ENCODE measurements around the gene NCOR1.
A peak's percentile ranks its signal among the peaks of the same experiment; 100 is the strongest.

The NCOR1 gene

GRCh38 chr17:16001226-16001897, 214.0 kb downstream of the NCOR1 start:
- no peak overlapping the region for H4K91ac ChIP-seq (ENCODE audit: low read length)
- H3K9ac ChIP-seq (ENCODE audit: low read length) = no peak overlapping the region
- H3K14ac ChIP-seq (ENCODE audit: low read length in 2 of 2) = no peak overlapping the region
- H3K4me2 ChIP-seq (ENCODE audit: low read length, poor library complexity, severe bottlenecking) = peak overlapping the region; percentile 84
- H2BK12ac ChIP-seq (ENCODE audit: low read length in 2 of 2) = no peak overlapping the region
- H2AK5ac ChIP-seq (ENCODE audit: low read length, severe bottlenecking) = no peak overlapping the region
- peak overlapping the region in 1 of 2 experiments; percentile 84 for H3K4me3 ChIP-seq (ENCODE audit: insufficient read depth in 1 of 2, low read depth in 1 of 2, low read length in 2 of 2)
- no peaks in the 10 kb centered on the region for H3K4me1 ChIP-seq (ENCODE audit: control insufficient read depth, insufficient read depth, low read depth, low read length)
- no peak overlapping the region for H3K18ac ChIP-seq (ENCODE audit: low read depth in 1 of 2, low read length in 2 of 2)
- peaks cover 29% of the 10 kb centered on the region for H3K79me1 ChIP-seq (replicated peaks; ENCODE audit: low read length, poor library complexity, severe bottlenecking)
- peaks cover 8% of the 10 kb centered on the region for H3K9me3 ChIP-seq (ENCODE audit: control insufficient read depth, low read length)
- H3K27me3 ChIP-seq (ENCODE audit: control insufficient read depth in 1 of 2, insufficient read depth in 1 of 2, low read length in 2 of 2) = no peaks in the 10 kb centered on the region
- H3K36me3 ChIP-seq (ENCODE audit: control insufficient read depth in 1 of 2, insufficient read depth in 2 of 2, low read depth in 1 of 2, low read length in 2 of 2) = peaks cover 19 to 53% of the 10 kb centered on the region in 2 experiments
- H2AFZ ChIP-seq (ENCODE audit: low read depth, low read length) = no peak overlapping the region
- H2BK120ac ChIP-seq (ENCODE audit: low read depth, low read length) = no peak overlapping the region
- no peak overlapping the region for H3K23ac ChIP-seq (ENCODE audit: low read length in 2 of 2)
- H4K8ac ChIP-seq (ENCODE audit: low read length) = no peak overlapping the region
- DNase-seq = no peak
- no peak overlapping the region for H2BK15ac ChIP-seq (ENCODE audit: low read depth, poor library complexity, severe bottlenecking)
- no peak overlapping the region for H3K27ac ChIP-seq (ENCODE audit: low read length, poor library complexity, severe bottlenecking)
- H2BK5ac ChIP-seq (ENCODE audit: low read depth, low read length, poor library complexity, severe bottlenecking) = no peak overlapping the region
- H3K4ac ChIP-seq (ENCODE audit: low read depth in 1 of 2, low read length in 2 of 2) = no peak overlapping the region

GRCh38 chr17:15999974-16000827, 215.1 kb downstream of the NCOR1 start:
- peak overlapping the region; percentile 77 to 99 for H3K18ac ChIP-seq (ENCODE audit: low read depth in 1 of 2, low read length in 2 of 2)
- WGBS = 2% methylated on average over 58 of the region's 64 CpGs
- peak overlapping the region; percentile 61 for H4K91ac ChIP-seq (ENCODE audit: low read length)
- H2BK120ac ChIP-seq (ENCODE audit: low read depth, low read length) = peak overlapping the region; percentile 54
- H2BK5ac ChIP-seq (ENCODE audit: low read depth, low read length, poor library complexity, severe bottlenecking) = no peak overlapping the region
- H3K23ac ChIP-seq (ENCODE audit: low read length in 2 of 2) = peak overlapping the region in 1 of 2 experiments; percentile 15
- H3K4me1 ChIP-seq (ENCODE audit: control insufficient read depth, insufficient read depth, low read depth, low read length) = no peaks in the 10 kb centered on the region
- peak overlapping the region; percentile 99 for H3K9ac ChIP-seq (ENCODE audit: low read length)
- H3K27ac ChIP-seq (ENCODE audit: low read length, poor library complexity, severe bottlenecking) = peak overlapping the region; percentile 45
- peaks cover 26% of the 10 kb centered on the region for H3K79me1 ChIP-seq (replicated peaks; ENCODE audit: low read length, poor library complexity, severe bottlenecking)
- H3K36me3 ChIP-seq (ENCODE audit: control insufficient read depth in 1 of 2, insufficient read depth in 2 of 2, low read depth in 1 of 2, low read length in 2 of 2) = peaks cover 16 to 42% of the 10 kb centered on the region in 2 experiments
- peak overlapping the region; percentile 69 for H4K8ac ChIP-seq (ENCODE audit: low read length)
- H3K9me3 ChIP-seq (ENCODE audit: control insufficient read depth, low read length) = peaks cover 8% of the 10 kb centered on the region
- H3K14ac ChIP-seq (ENCODE audit: low read length in 2 of 2) = peak overlapping the region; percentile 74 to 85
- H2BK12ac ChIP-seq (ENCODE audit: low read length in 2 of 2) = peak overlapping the region in 1 of 2 experiments; percentile 80
- peak; percentile 55 for DNase-seq
- H3K4me3 ChIP-seq (ENCODE audit: insufficient read depth in 1 of 2, low read depth in 1 of 2, low read length in 2 of 2) = peak overlapping the region; percentile 84 to 95
- H3K4me2 ChIP-seq (ENCODE audit: low read length, poor library complexity, severe bottlenecking) = peak overlapping the region; percentile 84
- H2AK5ac ChIP-seq (ENCODE audit: low read length, severe bottlenecking) = no peak overlapping the region
- H3K4ac ChIP-seq (ENCODE audit: low read depth in 1 of 2, low read length in 2 of 2) = peak overlapping the region; percentile 13 to 40
- H2BK15ac ChIP-seq (ENCODE audit: low read depth, poor library complexity, severe bottlenecking) = no peak overlapping the region
- no peaks in the 10 kb centered on the region for H3K27me3 ChIP-seq (ENCODE audit: control insufficient read depth in 1 of 2, insufficient read depth in 1 of 2, low read length in 2 of 2)
- H2AFZ ChIP-seq (ENCODE audit: low read depth, low read length) = peak overlapping the region; percentile 70

- H2BK15ac ChIP-seq (ENCODE audit: low read depth, poor library complexity, severe bottlenecking) = peak within 1 kb of the TSS; percentile 83
- H4K91ac ChIP-seq (ENCODE audit: low read length) = peak within 1 kb of the TSS; percentile 100
- no peaks in the 10 kb centered on the region for H3K27me3 ChIP-seq (ENCODE audit: control insufficient read depth in 1 of 2, insufficient read depth in 1 of 2, low read length in 2 of 2)
- H3K23ac ChIP-seq (ENCODE audit: low read length in 2 of 2) = peak within 1 kb of the TSS in 1 of 2 experiments; percentile 15
- H3K18ac ChIP-seq (ENCODE audit: low read depth in 1 of 2, low read length in 2 of 2) = peak within 1 kb of the TSS; percentile 98 to 99
- peaks cover 8% of the 10 kb centered on the region for H3K9me3 ChIP-seq (ENCODE audit: control insufficient read depth, low read length)
- H3K4me2 ChIP-seq (ENCODE audit: low read length, poor library complexity, severe bottlenecking) = peak within 1 kb of the TSS; percentile 84
- H2AFZ ChIP-seq (ENCODE audit: low read depth, low read length) = peak within 1 kb of the TSS; percentile 97
- H3K27ac ChIP-seq (ENCODE audit: low read length, poor library complexity, severe bottlenecking) = peak within 1 kb of the TSS; percentile 96
- H3K14ac ChIP-seq (ENCODE audit: low read length in 2 of 2) = peak within 1 kb of the TSS; percentile 74 to 97
- H3K9ac ChIP-seq (ENCODE audit: low read length) = peak within 1 kb of the TSS; percentile 99
- peak within 1 kb of the TSS; percentile 94 for H2BK5ac ChIP-seq (ENCODE audit: low read depth, low read length, poor library complexity, severe bottlenecking)
- H3K36me3 ChIP-seq (ENCODE audit: control insufficient read depth in 1 of 2, insufficient read depth in 2 of 2, low read depth in 1 of 2, low read length in 2 of 2) = peaks cover 13 to 39% of the 10 kb centered on the region in 2 experiments
- peak within 1 kb of the TSS; percentile 84 to 95 for H3K4me3 ChIP-seq (ENCODE audit: insufficient read depth in 1 of 2, low read depth in 1 of 2, low read length in 2 of 2)
- 1% methylated on average over 64 of the region's 91 CpGs for WGBS
- H3K4ac ChIP-seq (ENCODE audit: low read depth in 1 of 2, low read length in 2 of 2) = peak within 1 kb of the TSS; percentile 13 to 96
- H2BK12ac ChIP-seq (ENCODE audit: low read length in 2 of 2) = peak within 1 kb of the TSS; percentile 80 to 89
- H2AK5ac ChIP-seq (ENCODE audit: low read length, severe bottlenecking) = no peak within 1 kb of the TSS
- peak within 1 kb of the TSS; percentile 89 for H2BK120ac ChIP-seq (ENCODE audit: low read depth, low read length)
- DNase-seq = peak; percentile 94
- H4K8ac ChIP-seq (ENCODE audit: low read length) = peak within 1 kb of the TSS; percentile 100
- no peaks in the 10 kb centered on the region for H3K4me1 ChIP-seq (ENCODE audit: control insufficient read depth, insufficient read depth, low read depth, low read length)
- H3K79me1 ChIP-seq (replicated peaks; ENCODE audit: low read length, poor library complexity, severe bottlenecking) = peaks cover 24% of the 10 kb centered on the region
Measured at GRCh38 chr17:15999141-15999973, 216.0 kb downstream of the NCOR1 start, which contains the start of the genes TTC19 and ZSWIM7. Gene TTC19 (plus strand): TSS chr17:15999824. CDS start chr17:15999849, 25 bp downstream. Gene ZSWIM7 (minus strand): TSS chr17:15999704. CDS start chr17:15999594, 110 bp downstream.

Measured in mesenchymal stem cell (in vitro differentiated cells and primary cell).